ENCODE results near the gene RBM47.

RBM47 gene

GRCh38 chr4:40629401-40630334, at the start of gene RBM47:
Gene RBM47 (minus strand): TSS chr4:40629864. CDS start chr4:40438893, 190,971 bp downstream.
- TF ChIP-seq CTCF (IDR thresholded peaks at IDR 0.05; ENCODE audit: low read depth, low read length, missing control alignments), result no peak
- no peak for DNase-seq (ENCODE audit: extremely low read depth, low read depth)
- H3K4me3 ChIP-seq (replicated peaks; ENCODE audit: low read depth, low read length), result peak within 1 kb of the TSS; percentile 47

- no peak overlapping the region for H3K4me3 ChIP-seq (replicated peaks; ENCODE audit: low read depth, low read length)
- TF ChIP-seq CTCF (IDR thresholded peaks at IDR 0.05; ENCODE audit: low read depth, low read length, missing control alignments), result no peak
- no peak for DNase-seq (ENCODE audit: extremely low read depth, low read depth)
These were observed 48.8 kb upstream of the RBM47 start for GRCh38 chr4:40678421-40678820.

DNA sequence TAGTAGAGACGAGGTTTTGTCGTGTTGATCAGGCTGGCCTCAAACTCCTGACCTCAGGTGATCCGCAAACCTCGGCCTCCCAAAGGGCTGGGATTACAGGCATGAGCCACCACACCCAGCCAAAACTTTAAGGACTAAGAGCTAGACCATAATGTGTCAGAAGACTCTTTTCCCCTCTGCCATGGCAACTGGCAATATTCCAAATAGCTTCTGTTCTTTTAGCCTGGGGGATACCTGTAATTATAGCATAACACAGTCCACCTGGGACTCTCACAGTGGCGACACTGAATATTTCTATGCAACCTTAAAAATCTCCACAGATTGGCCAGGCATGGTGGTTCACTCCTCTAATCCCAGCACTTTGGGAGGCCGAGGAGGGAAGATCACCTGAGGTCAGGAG, 45.5 kb upstream of the RBM47 start:
- no peak overlapping the region for H3K4me3 ChIP-seq (replicated peaks; ENCODE audit: low read depth, low read length)
- no peak for DNase-seq (ENCODE audit: extremely low read depth, low read depth)
- TF ChIP-seq CTCF (IDR thresholded peaks at IDR 0.05; ENCODE audit: low read depth, low read length, missing control alignments), result no peak

- no peak overlapping the region for H3K4me3 ChIP-seq (replicated peaks; ENCODE audit: low read depth, low read length)
- no peak for TF ChIP-seq CTCF (IDR thresholded peaks at IDR 0.05; ENCODE audit: low read depth, low read length, missing control alignments)
- peak; percentile 73 for DNase-seq (ENCODE audit: extremely low read depth, low read depth)
These were observed 43.2 kb upstream of the RBM47 start for GRCh38 chr4:40672528-40673522.

GRCh38 chr4:40669504-40669903, 39.8 kb upstream of the RBM47 start:
- no peak for TF ChIP-seq CTCF (IDR thresholded peaks at IDR 0.05; ENCODE audit: low read depth, low read length, missing control alignments)

GRCh38 chr4:40665842-40666241, 36.2 kb upstream of the RBM47 start:
- TF ChIP-seq CTCF (IDR thresholded peaks at IDR 0.05; ENCODE audit: low read depth, low read length, missing control alignments), result no peak
- no peak for DNase-seq (ENCODE audit: extremely low read depth, low read depth)
- H3K4me3 ChIP-seq (replicated peaks; ENCODE audit: low read depth, low read length), result no peak overlapping the region

More at GRCh38 chr4:40669504-40669903, 39.8 kb upstream of the RBM47 start:
- no peak overlapping the region for H3K4me3 ChIP-seq (replicated peaks; ENCODE audit: low read depth, low read length)
- DNase-seq (ENCODE audit: extremely low read depth, low read depth), result no peak

Measured in HFF-Myc (cell line).